Nephron progenitor cell (in vitro differentiated cells): ENCODE measurements around the gene TCF7L2.

Source experiments
- DNase-seq: peaks from one replicate; pipeline ENCODE4 v3.0.0; 2021
- H3K27ac Mint-ChIP-seq: 2 replicates; pipeline ENCODE4 v1.8.0; 2021; ENCODE audit warnings: mild to moderate bottlenecking, moderate library complexity, mixed read lengths
- H3K27me3 Mint-ChIP-seq: 2 replicates; pipeline ENCODE4 v1.8.0; 2021; ENCODE audit warnings: mild to moderate bottlenecking, low read depth, mixed read lengths; ENCODE audit not compliant: poor library complexity
- H3K36me3 Mint-ChIP-seq: 2 replicates; pipeline ENCODE4 v1.8.0; 2021; ENCODE audit warnings: low read depth, mixed read lengths
- H3K4me1 Mint-ChIP-seq: 2 replicates; pipeline ENCODE4 v1.8.0; 2021; ENCODE audit warnings: mixed read lengths
- H3K4me3 Mint-ChIP-seq: 2 replicates; pipeline ENCODE4 v1.8.0; 2021; ENCODE audit warnings: mild to moderate bottlenecking, moderate library complexity, mixed read lengths
- H3K9me3 Mint-ChIP-seq: 2 replicates; pipeline ENCODE4 v1.8.0; 2021; ENCODE audit warnings: mild to moderate bottlenecking, moderate library complexity, mixed read lengths
- CTCF ChIP-seq: fragments of 200-600 bp; sonication (generic); IDR thresholded peaks from 2 replicates; pipeline ENCODE4 v1.5.0; 2021; ENCODE audit warnings: antibody characterized with exemption

The TCF7L2 gene

GRCh38 chr10:113089551-113089950 lies 139.5 kb downstream of the TCF7L2 start:
- Mint-ChIP-seq H3K4me3 (no peak overlapping the region), H3K36me3 (peaks cover 67% of the 10 kb centered on the region), H3K4me1 (peaks cover 21% of the 10 kb centered on the region), H3K27me3 (peaks cover 4% of the 10 kb centered on the region), H3K9me3 (no peaks in the 10 kb centered on the region), H3K27ac (no peak overlapping the region)
- DNase-seq = no peak
- TF ChIP-seq CTCF = no peak

- no peak for TF ChIP-seq CTCF
- peaks cover 61% of the 10 kb centered on the region for H3K36me3 Mint-ChIP-seq
- no peak for DNase-seq
- no peaks in the 10 kb centered on the region for H3K9me3 Mint-ChIP-seq
- peaks cover 4% of the 10 kb centered on the region for H3K27me3 Mint-ChIP-seq
- no peak overlapping the region for H3K4me3 Mint-ChIP-seq
- no peak overlapping the region for H3K27ac Mint-ChIP-seq
- H3K4me1 Mint-ChIP-seq = peaks cover 31% of the 10 kb centered on the region
These were observed 141.9 kb downstream of the TCF7L2 start for GRCh38 chr10:113091920-113092319.

- no peak for DNase-seq
- Mint-ChIP-seq H3K27ac (no peak overlapping the region), H3K4me1 (peaks cover 35% of the 10 kb centered on the region), H3K4me3 (no peak overlapping the region), H3K36me3 (peaks cover 61% of the 10 kb centered on the region), H3K27me3 (peaks cover 4% of the 10 kb centered on the region), H3K9me3 (no peaks in the 10 kb centered on the region)
- TF ChIP-seq CTCF = no peak
These were observed 143.4 kb downstream of the TCF7L2 start for GRCh38 chr10:113093188-113094113.

GRCh38 chr10:113094114-113094486 lies 144.1 kb downstream of the TCF7L2 start:
- Mint-ChIP-seq H3K36me3 (peaks cover 55% of the 10 kb centered on the region), H3K27me3 (peaks cover 4% of the 10 kb centered on the region), H3K27ac (no peak overlapping the region), H3K4me3 (no peak overlapping the region), H3K4me1 (peaks cover 41% of the 10 kb centered on the region), H3K9me3 (no peaks in the 10 kb centered on the region)
- TF ChIP-seq CTCF = no peak
- DNase-seq = no peak

- peaks cover 56% of the 10 kb centered on the region for H3K4me1 Mint-ChIP-seq
- peaks cover 49% of the 10 kb centered on the region for H3K36me3 Mint-ChIP-seq
- no peaks in the 10 kb centered on the region for H3K27me3 Mint-ChIP-seq
- no peak for DNase-seq
- H3K27ac Mint-ChIP-seq = no peak overlapping the region
- TF ChIP-seq CTCF = no peak
- H3K4me3 Mint-ChIP-seq = no peak overlapping the region
- no peaks in the 10 kb centered on the region for H3K9me3 Mint-ChIP-seq
These were observed 145.5 kb downstream of the TCF7L2 start for GRCh38 chr10:113095419-113096127.
